OCI-LY3 (cell line): ENCODE results near the gene ZNF91.

ENCODE experiments used
- H2AFZ ChIP-seq: fragments of 200-600, 300-600 bp; shearing (Covaris generic); 2 replicates; pipeline ENCODE4 v1.6.0; 2014; ENCODE audit warnings: antibody characterized with exemption, low read depth, low read length
- H3K27ac ChIP-seq: fragments of 200-600, 300-600 bp; sonication (generic); 2 replicates; pipeline ENCODE4 v1.5.1; 2014; ENCODE audit warnings: mild to moderate bottlenecking, low read length, moderate library complexity, mixed read lengths
- H3K27me3 ChIP-seq: fragments of 200-600, 300-600 bp; sonication (generic); 2 replicates; pipeline ENCODE4 v1.6.1; 2014; ENCODE audit warnings: low read depth, low read length, mixed read lengths
- H3K36me3 ChIP-seq: fragments of 200-600, 300-600 bp; sonication (generic); replicated peaks from 2 replicates; pipeline ENCODE3; 2014; ENCODE audit warnings: low read depth, low read length, mixed read lengths
- H3K4me1 ChIP-seq: fragments of 300-600, 200-600 bp; sonication (generic); 2 replicates; pipeline ENCODE4 v1.6.1; 2014; ENCODE audit warnings: low read length, mixed read lengths
- H3K4me2 ChIP-seq: fragments of 200-600, 300-600 bp; sonication (generic); 2 replicates; pipeline ENCODE4 v1.6.1; 2014; ENCODE audit warnings: low read length, mixed read lengths
- H3K4me3 ChIP-seq: fragments of 300-600, 200-600 bp; sonication (generic); 2 replicates; pipeline ENCODE4 v1.5.1; 2014; ENCODE audit warnings: antibody characterized with exemption, mild to moderate bottlenecking, low read length, moderate library complexity
- H3K79me2 ChIP-seq: fragments of 300-600, 200-600 bp; shearing (Covaris generic); 2 replicates; pipeline ENCODE4 v1.6.1; 2014; ENCODE audit warnings: mild to moderate bottlenecking, low read length, mixed read lengths
- H3K9ac ChIP-seq: fragments of 300-600, 200-600 bp; shearing (Covaris generic); 2 replicates; pipeline ENCODE4 v1.6.0; 2014; ENCODE audit warnings: mild to moderate bottlenecking, low read length, moderate library complexity
- H3K9me3 ChIP-seq: fragments of 200-600, 300-600 bp; shearing (Covaris generic); 2 replicates; pipeline ENCODE4 v1.6.1; 2014; ENCODE audit warnings: low read length, mixed read lengths; ENCODE audit not compliant: insufficient read depth
- H4K20me1 ChIP-seq: fragments of 200-600, 300-600 bp; sonication (generic); 2 replicates; pipeline ENCODE4 v1.6.1; 2016; ENCODE audit warnings: low read length, mixed read lengths; ENCODE audit not compliant: insufficient read depth
- EZH2phosphoT487 ChIP-seq: fragments of 200-600 bp; shearing (Covaris generic); IDR thresholded peaks from 2 replicates; pipeline ENCODE4 v1.6.1; 2018; ENCODE audit warnings: antibody characterized with exemption, mixed run types, low read depth
- TF ChIP-seq, protein P1 (sequence below): fragments of 200-600, 300-600 bp; sonication (generic); IDR thresholded peaks from 2 replicates; pipeline ENCODE4 v1.5.1; 2014; ENCODE audit warnings: antibody characterized with exemption, low read length, low read depth

ZNF91 gene

DNA sequence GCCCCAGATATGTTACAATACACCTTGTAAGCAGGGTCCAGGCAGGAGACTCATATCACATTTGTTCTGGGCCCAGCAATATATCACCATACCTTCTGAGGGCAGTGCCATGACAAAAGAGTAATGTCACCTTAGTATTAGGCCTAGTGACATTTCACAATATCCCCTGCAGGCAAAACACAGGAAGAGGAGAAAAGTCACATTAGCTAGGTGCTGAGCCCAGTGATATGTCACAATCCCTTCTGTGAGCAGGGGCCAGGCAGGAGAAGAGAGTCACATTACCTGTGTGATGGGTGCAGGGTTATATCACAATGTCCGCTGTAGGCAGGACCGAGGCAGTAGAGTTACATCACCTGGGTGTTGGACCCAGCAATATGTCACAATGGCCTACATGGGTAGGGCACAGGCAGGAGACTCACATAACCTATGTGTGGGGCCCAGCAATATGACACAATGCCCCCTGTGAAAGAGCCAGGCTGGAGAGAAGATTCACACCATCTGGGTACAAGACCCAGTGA, 12.4 kb upstream of the ZNF91 start:
- H3K79me2 ChIP-seq: no peaks in the 10 kb centered on the region
- H3K36me3 ChIP-seq: peaks cover 3% of the 10 kb centered on the region
- no peak overlapping the region for H3K4me2 ChIP-seq
- H3K4me1 ChIP-seq: no peaks in the 10 kb centered on the region
- no peaks in the 10 kb centered on the region for H4K20me1 ChIP-seq
- no peak overlapping the region for H2AFZ ChIP-seq
- TF ChIP-seq, protein P1, sequence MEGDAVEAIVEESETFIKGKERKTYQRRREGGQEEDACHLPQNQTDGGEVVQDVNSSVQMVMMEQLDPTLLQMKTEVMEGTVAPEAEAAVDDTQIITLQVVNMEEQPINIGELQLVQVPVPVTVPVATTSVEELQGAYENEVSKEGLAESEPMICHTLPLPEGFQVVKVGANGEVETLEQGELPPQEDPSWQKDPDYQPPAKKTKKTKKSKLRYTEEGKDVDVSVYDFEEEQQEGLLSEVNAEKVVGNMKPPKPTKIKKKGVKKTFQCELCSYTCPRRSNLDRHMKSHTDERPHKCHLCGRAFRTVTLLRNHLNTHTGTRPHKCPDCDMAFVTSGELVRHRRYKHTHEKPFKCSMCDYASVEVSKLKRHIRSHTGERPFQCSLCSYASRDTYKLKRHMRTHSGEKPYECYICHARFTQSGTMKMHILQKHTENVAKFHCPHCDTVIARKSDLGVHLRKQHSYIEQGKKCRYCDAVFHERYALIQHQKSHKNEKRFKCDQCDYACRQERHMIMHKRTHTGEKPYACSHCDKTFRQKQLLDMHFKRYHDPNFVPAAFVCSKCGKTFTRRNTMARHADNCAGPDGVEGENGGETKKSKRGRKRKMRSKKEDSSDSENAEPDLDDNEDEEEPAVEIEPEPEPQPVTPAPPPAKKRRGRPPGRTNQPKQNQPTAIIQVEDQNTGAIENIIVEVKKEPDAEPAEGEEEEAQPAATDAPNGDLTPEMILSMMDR: no peak
- TF ChIP-seq EZH2phosphoT487: no peak
- H3K27me3 ChIP-seq: no peaks in the 10 kb centered on the region
- H3K27ac ChIP-seq: no peak overlapping the region
- no peak overlapping the region for H3K9ac ChIP-seq
- H3K4me3 ChIP-seq: no peak overlapping the region
- H3K9me3 ChIP-seq: peaks cover 4% of the 10 kb centered on the region; the same call in 1 of the 2 replicates

DNA sequence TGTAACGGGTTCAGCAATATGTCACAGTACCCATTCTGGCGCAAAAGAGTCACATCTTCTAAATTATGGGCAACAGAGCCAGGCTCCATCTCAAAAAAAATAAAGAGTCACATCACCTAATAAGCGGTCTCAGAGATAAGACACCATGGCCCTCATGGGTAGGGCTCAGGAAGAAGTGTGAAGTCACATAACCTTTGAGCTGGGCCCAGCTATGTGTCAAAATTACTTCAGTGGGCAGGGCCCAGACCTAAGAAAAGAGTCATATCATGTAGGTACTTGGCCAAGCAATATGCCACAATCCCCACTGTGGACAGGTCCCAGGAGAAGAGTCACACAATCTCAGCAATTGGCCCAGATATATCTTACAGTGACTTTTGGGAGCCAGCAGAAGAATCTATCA, 11.4 kb upstream of the ZNF91 start:
- TF ChIP-seq, protein P1: no peak
- TF ChIP-seq EZH2phosphoT487: no peak
- no peak overlapping the region for H2AFZ ChIP-seq
- no peak overlapping the region for H3K9ac ChIP-seq
- H3K79me2 ChIP-seq: no peaks in the 10 kb centered on the region
- no peaks in the 10 kb centered on the region for H3K27me3 ChIP-seq
- no peak overlapping the region for H3K27ac ChIP-seq
- no peaks in the 10 kb centered on the region for H4K20me1 ChIP-seq
- H3K4me3 ChIP-seq: no peak overlapping the region
- no peaks in the 10 kb centered on the region for H3K4me1 ChIP-seq
- H3K9me3 ChIP-seq: peaks cover 4% of the 10 kb centered on the region; the same call in 1 of the 2 replicates
- peaks cover 3% of the 10 kb centered on the region for H3K36me3 ChIP-seq
- no peak overlapping the region for H3K4me2 ChIP-seq

DNA sequence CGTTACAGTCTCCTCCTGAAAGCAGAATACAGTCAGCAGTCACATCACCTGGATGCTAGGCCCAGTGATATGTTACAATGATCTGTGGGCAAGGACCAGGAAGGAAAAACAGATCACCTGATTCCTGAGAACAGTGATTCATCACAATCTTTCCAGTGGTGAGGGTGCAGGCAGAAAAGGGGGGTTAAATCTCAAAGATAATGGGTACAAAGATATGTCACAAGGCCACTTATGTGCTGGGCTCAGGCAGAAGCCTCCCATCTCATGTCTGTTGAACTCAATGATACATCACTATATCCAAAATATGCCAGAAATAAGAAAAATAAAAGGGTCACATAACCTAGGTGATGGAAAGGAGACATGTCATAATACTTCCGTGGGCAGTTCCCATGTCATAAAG, 10.8 kb upstream of the ZNF91 start:
- no peak overlapping the region for H3K4me3 ChIP-seq
- H3K4me2 ChIP-seq: no peak overlapping the region
- peaks cover 3% of the 10 kb centered on the region for H3K36me3 ChIP-seq
- H3K27me3 ChIP-seq: no peaks in the 10 kb centered on the region
- H3K79me2 ChIP-seq: no peaks in the 10 kb centered on the region
- no peaks in the 10 kb centered on the region for H4K20me1 ChIP-seq
- H3K9me3 ChIP-seq: peaks cover 4% of the 10 kb centered on the region; the same call in 1 of the 2 replicates
- no peak overlapping the region for H2AFZ ChIP-seq
- no peak overlapping the region for H3K27ac ChIP-seq
- no peak overlapping the region for H3K9ac ChIP-seq
- H3K4me1 ChIP-seq: no peaks in the 10 kb centered on the region
- no peak for TF ChIP-seq EZH2phosphoT487
- TF ChIP-seq, protein P1: no peak

DNA sequence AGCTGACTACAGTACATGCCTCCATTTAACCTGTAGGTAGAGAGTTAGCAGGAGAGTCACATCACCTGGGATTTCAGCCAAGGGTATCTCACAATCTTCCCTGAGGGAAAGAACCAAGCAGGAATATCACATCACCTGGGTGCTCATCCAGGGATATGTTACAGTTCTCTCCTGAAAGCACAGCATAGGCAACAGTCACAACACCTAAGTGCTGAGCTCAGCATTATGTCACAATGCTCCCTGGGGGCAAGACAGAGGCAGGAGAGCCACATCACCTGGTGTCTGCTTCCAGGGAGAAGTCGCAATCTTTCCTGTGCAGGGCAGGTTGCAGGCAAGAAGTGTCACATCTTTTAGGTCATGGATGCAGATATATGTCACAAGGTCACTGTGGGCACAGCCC, 9.4 kb upstream of the ZNF91 start:
- TF ChIP-seq, protein P1: no peak
- no peak for TF ChIP-seq EZH2phosphoT487
- Histone ChIP-seq H3K79me2 (no peaks in the 10 kb centered on the region), H3K9me3 (peaks cover 4% of the 10 kb centered on the region; the same call in 1 of the 2 replicates), H3K4me3 (no peak overlapping the region), H3K9ac (no peak overlapping the region), H3K27ac (no peak overlapping the region), H3K27me3 (no peaks in the 10 kb centered on the region), H3K4me1 (no peaks in the 10 kb centered on the region), H3K36me3 (peaks cover 6% of the 10 kb centered on the region), H3K4me2 (no peak overlapping the region), H2AFZ (no peak overlapping the region), H4K20me1 (no peaks in the 10 kb centered on the region)
